Activated CD4-positive, alpha-beta T cell treated with anti-CD3 and anti-CD28 coated beads, Interleukin-2, amount 50 U/mL, for 48 hours (primary cell): ENCODE results near the gene FOCAD.
"Not testable (repeated sequence)": the region's sequence is repeated elsewhere in the genome, so short reads cannot be mapped to it uniquely, and the experiment has no call there.

Experiments used
- DNase-seq, 2 experiments: peaks; one replicate each; pipeline ENCODE4 v3.0.0-alpha.2; 2020

The FOCAD gene

GRCh38 chr9:20673537-20673936 lies 10.5 kb upstream of the FOCAD start:
- DNase-seq, result not testable (repeated sequence)

DNA sequence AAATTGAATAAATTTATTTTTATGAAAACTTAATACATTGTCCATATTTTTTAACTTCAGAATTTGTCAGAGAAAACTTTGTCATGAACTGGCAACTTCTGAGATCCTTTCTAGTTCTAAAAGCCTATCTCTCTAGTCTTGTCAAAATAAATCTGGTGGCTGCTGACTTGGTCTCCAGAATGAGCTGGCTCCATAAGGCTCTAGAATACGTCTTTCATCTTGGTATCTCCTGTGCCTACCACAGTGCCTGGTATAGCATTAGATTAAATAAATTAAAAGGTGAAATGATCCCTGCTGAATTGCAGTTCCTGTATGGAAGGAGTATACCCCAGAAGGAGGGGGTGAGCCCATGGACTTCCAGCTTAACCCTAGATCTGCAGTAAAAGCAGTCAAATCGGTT lies 2.6 kb upstream of the FOCAD start:
- no peak for DNase-seq

GRCh38 chr9:20683351-20684034 lies 566 bp upstream of the FOCAD start:
- DNase-seq, result peak; percentile 53 to 57

DNA sequence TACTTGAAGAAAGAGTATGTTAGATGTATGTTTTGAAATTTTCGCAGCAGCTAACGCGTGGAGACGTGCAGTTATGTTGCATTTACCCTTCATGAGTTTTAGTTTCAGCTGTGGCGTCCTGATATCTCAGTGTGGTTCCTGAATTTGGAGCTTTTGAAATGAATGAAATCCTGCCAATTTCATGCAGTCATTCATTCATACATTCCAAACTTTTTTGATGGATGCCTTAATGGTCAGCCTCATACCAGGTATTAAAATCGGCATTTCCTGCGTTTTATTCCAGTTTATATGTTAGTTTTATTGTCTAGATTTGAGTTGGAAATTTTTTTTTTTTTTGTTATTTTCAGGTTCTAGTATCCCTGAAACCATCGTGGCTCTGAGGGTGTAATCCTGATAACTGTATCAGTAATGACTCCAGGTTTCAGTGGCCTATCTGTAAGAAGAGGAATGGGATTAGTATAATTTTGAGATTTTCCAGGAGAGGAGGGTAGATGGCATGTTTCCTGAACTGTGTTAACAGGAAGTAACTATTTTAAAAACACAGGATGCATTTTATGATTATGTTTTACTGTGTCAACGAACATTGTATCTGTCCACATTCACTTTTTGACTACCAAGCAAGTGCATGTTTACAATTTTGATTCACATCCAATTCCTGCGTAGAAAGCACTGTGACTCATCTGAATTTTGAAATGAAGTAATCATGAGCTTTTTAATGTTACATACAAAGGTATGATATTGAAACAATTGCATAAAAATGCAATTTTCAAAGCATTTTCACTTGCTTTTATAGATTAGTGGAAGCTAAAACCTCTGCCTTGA lies 1.0 kb downstream of the FOCAD start:
- DNase-seq, result no peak

GRCh38 chr9:20685769-20686168 lies 1.7 kb downstream of the FOCAD start:
- no peak for DNase-seq

DNA sequence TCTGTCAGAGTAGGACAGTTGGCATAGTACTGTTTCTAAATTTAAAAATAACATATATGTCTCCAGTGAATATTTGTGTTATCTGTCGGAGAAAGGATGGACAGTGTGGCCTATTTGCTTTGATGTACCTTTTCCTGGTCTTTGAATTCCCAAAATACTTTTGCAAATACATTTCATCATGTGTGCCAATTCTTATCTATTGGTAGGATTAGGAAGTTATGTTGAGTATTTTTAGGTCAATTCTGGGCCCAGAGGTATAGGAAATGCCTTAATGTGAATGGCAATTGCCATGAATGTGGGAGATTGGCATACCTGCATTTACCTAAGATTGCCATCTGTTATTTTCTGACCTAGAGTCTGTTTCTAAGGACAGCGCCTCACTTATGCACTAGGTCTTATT lies 5.8 kb downstream of the FOCAD start:
- DNase-seq, result no peak

DNA sequence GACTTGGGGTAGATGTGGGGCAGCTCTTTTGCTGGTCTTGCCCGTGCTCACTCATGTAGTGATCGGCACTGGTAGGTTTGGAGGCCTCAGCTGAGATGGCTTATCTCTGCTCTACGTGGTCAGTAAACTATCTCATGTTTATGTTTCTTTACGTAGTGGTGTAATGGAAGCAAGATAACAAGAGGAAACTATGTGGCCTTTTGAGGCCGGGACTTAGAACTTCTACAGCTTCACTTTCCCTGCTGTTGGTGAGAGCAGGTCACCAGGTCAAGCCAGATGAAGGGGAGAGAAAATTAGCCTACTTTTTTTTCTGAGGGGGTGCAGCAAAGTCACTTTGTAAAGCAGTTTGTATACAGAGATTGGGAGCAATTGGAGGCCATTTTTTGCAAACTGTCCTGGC lies 8.5 kb downstream of the FOCAD start:
- DNase-seq, result no peak

DNA sequence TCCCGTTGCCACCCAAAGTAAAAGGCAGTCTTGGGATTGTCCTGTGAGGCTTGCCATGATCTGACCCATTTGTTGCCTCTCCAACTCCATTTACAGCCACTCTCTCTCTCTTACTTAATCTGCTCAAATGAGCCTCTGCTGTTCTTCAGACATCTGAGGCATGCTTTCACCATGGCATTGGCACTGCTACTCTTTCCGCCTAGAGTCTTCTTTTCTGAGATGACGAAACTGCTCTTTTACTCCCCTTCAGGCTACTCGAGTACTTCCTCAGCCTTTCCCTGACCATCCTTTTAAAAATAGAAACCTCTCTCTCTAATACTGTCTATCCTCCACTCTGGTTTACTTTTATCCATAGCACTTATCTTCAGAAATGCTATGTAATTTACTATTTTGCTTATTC lies 9.0 kb downstream of the FOCAD start:
- DNase-seq, result no peak

DNA sequence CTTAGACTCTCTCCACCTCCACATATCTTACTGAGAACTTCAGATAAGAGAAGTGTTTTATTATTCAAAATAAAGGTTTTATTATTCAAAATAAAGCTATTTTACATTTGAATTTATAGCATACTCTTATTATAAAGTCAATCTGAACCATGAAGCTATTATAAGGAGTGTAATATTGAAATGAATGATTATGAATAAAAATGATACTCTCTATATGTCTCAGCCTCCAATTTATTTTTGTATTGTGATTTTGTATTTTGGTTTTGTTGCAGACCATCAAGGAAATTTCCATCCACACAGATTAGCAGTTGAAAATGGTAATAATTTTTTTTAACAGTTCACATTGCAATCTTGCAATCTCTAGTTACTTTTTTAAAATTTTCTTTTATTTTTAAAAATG lies 10.2 kb downstream of the FOCAD start:
- no peak for DNase-seq

GRCh38 chr9:20697021-20697719 lies 13.1 kb downstream of the FOCAD start:
- no peak for DNase-seq

GRCh38 chr9:20698782-20699181 lies 14.7 kb downstream of the FOCAD start:
- DNase-seq, result no peak

DNA sequence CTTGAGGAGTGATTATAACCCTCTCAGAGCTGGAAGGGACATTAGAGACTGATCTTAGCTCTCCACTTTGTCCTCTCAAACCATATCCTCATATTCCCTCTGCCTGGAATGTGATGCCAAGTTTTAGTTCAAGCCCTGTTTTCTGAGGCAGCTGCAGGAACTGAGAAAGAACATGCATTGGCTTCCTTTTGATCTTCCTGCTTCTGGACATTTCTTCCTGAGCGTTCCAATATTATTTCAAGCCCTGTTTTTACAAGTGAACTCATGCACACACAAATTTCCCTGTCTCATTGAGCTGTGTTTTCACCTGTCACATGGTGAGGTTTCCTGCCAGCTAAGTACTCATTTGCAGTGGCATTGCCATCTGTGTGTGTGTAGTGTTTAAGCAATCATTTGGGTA lies 17.0 kb downstream of the FOCAD start:
- no peak for DNase-seq

DNA sequence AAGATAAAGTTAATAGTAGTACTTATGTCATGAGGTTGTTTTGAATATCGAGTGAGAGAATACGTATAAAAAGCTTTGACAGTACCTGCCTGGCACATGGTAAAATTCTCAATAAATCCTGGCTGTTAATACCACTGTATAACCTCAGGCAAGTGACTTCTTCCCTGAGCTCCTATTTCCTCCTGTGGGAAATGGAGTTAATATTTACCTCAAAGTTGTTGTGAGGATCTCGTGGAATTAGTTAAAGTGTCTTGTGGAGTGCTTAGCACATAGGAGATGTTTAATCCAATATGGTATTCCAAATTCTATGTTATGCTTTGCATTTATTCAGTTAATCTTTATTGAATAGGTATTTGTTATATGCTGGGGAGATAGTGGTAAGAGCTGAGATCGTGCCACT lies 18.5 kb downstream of the FOCAD start:
- no peak for DNase-seq

DNA sequence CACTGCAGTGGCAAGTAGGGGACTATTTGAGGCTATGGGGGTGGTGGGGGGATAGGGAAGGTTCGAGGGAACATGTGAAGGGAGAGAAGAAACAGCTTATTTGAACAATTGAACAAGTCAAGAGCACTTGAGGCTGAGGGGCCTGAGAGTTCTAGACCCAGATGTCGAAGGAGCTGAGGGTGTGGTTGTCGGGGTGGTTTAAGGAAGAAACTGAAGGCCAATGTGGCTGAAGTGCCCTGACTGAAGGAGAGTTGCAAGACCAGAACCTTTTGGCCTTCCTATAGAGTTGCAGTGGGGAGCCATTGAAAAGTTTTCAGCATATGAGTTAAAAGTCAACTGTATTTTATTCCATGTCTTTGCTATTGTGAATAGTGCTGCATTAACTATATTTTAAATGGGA lies 19.1 kb downstream of the FOCAD start:
- no peak for DNase-seq

GRCh38 chr9:20707708-20708107 lies 23.6 kb downstream of the FOCAD start:
- DNase-seq, result no peak

DNA sequence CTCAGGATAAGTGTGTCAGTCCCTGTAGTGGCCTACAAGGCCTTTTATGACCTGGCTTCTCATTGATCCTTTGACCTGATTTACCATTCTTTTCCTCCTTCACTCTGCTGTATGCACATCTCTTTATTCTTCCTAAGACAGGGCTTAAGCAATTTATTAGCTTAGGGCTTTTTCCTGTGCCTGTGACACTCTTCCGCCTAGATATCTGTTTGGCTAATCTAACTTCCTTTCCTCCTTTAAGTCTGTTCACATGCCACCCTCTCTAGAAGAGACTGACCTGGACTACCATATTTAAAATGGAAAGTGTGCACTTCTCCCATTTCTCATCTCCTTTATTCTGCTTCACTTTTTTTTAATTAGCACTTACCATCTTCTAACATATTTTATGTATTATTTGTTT lies 29.1 kb downstream of the FOCAD start:
- no peak for DNase-seq

GRCh38 chr9:20714442-20715415 lies 30.7 kb downstream of the FOCAD start:
- no peak for DNase-seq

DNA sequence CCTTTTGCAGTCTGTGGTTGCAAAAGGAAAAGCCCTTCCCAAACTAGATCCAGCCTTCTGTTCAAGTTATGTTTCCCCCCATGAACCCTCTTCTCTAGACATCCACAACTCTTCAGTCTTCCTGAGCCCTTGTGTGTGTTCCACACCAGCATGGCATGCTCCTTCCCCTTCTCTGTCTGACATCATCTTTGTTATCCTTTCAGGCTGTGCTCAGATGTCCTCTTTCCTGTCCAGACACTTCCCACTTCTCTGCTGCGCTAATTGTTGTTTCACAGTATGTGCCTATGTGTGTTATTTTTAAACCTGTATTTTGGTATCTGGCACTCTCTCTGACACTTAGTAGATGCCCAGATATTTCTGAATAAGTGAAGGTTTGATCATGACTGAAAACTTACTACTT lies 38.2 kb downstream of the FOCAD start:
- DNase-seq, result no peak

- DNase-seq, result no peak
These were observed 41.6 kb downstream of the FOCAD start for GRCh38 chr9:20725675-20726074.

DNA sequence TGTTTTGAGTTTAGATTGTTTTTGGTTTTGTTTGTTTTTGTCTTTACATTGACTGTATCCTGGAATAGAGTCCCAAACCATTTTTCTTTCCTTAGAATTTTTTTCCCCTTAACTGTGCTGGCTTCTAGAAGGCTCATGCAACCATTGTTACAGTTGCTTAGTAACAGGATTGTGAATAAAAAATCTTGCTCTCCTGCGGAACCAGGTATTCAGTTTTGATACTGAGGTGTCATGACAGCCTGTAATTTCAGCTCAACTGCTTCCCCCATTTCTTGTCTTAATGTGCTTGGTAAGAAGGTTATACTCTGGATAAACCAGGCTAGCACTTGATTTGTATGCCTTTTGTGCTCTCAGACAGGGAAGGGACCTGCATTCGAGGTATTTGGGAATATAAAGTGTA lies 42.1 kb downstream of the FOCAD start:
- DNase-seq, result no peak

- no peak for DNase-seq
These were observed 44.6 kb downstream of the FOCAD start for GRCh38 chr9:20728493-20729220.

- no peak for DNase-seq
These were observed 45.5 kb downstream of the FOCAD start for GRCh38 chr9:20729523-20729922.
